ENCODE data around the gene NPAS3. TPM values are rescaled to one million over a fixed set of nuclear protein-coding genes. Genes with fewer than 3 reads are reported as not detected.

Gene NPAS3
- total RNA-seq, 2 experiments from 2014 or later = not detected

DNA sequence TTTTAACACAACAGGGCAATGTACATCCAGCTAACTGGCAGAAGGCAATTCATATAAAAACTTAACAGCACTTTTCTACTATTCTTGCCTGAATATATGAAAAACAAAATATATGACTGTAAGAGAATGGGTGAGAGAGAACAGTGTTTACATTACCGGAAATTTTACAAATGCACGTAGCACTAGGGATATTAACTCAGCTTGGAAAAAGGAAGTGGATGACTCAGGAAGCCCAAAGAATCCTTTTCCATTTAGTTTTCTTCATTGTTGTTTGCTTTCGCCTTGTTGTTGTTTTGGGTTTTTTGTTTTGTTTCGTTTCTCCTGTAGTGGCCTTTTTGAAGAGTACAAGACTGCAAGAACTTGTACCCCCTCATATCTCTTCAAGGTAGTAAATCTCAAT lies 716.7 kb downstream of the NPAS3 start:
- Histone ChIP-seq H3K27ac (ENCODE audit: low read depth, low read length, poor library complexity, severe bottlenecking) (no peak overlapping the region), H3K4me2 (ENCODE audit: low read length) (no peak overlapping the region), H3K4me1 (ENCODE audit: insufficient read depth, low read length, poor library complexity, severe bottlenecking) (no peaks in the 10 kb centered on the region), H3K36me3 (ENCODE audit: insufficient read depth, low read length) (no peaks in the 10 kb centered on the region), H2AFZ (ENCODE audit: low read length) (no peak overlapping the region), H3K4me3 (ENCODE audit: low read depth, low read length, poor library complexity, severe bottlenecking) (no peak overlapping the region), H3K9me2 (ENCODE audit: insufficient read depth, low read length) (no peaks in the 10 kb centered on the region), H4K20me1 (ENCODE audit: insufficient read depth, low read length) (no peaks in the 10 kb centered on the region), H3K79me2 (ENCODE audit: insufficient read depth, low read depth, low read length) (no peaks in the 10 kb centered on the region), H3K9me3 (ENCODE audit: low read length) (no peaks in the 10 kb centered on the region)
- no TSS peak for BruUV-seq (replicated peaks)
- intact Hi-C loops (cut with micrococcal nuclease; ENCODE audit: unreplicated experiment) = no loop called here
- POLR2A ChIA-PET = interaction anchor here (0.6 kb wide), 1 partner anchor 56 kb away, joined by 3 read pairs; no protein-coding TSS in a partner anchor
- CTCF ChIA-PET (ENCODE audit: unreplicated experiment) = no interaction called here
- no peak for DNase-seq (ENCODE audit: low spot score)
- no peak for TF ChIP-seq EZH2phosphoT487 (IDR thresholded peaks at IDR 0.05; ENCODE audit: borderline replicate concordance, low read depth, low read length)
- TF ChIP-seq, protein P1, sequence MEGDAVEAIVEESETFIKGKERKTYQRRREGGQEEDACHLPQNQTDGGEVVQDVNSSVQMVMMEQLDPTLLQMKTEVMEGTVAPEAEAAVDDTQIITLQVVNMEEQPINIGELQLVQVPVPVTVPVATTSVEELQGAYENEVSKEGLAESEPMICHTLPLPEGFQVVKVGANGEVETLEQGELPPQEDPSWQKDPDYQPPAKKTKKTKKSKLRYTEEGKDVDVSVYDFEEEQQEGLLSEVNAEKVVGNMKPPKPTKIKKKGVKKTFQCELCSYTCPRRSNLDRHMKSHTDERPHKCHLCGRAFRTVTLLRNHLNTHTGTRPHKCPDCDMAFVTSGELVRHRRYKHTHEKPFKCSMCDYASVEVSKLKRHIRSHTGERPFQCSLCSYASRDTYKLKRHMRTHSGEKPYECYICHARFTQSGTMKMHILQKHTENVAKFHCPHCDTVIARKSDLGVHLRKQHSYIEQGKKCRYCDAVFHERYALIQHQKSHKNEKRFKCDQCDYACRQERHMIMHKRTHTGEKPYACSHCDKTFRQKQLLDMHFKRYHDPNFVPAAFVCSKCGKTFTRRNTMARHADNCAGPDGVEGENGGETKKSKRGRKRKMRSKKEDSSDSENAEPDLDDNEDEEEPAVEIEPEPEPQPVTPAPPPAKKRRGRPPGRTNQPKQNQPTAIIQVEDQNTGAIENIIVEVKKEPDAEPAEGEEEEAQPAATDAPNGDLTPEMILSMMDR (conservative IDR thresholded peaks at IDR 0.05; ENCODE audit: low read length) = no peak

DNA sequence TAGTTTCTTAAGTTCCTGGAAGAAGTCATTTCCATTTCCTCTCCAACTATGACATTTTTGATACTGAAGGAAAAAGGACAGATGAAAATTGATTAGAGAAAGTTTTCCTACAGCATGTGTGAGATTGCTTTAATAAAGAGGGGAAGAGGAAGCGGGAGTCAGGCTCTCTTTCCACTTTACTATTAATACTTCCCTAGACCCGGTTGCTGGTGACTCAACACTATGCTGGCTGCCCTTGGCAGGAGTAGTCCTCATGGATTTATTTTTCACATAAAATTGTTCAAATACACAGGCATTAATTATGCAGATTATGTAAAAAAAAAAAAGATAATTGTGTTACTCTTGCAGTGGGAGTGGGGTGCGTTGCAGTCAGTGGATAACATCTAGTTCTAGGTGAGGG lies 718.8 kb downstream of the NPAS3 start:
- no peak overlapping the region for H3K4me3 ChIP-seq (ENCODE audit: low read depth, low read length, poor library complexity, severe bottlenecking)
- POLR2A ChIA-PET = no interaction called here
- H3K4me2 ChIP-seq (ENCODE audit: low read length) = no peak overlapping the region
- no peak overlapping the region for H2AFZ ChIP-seq (ENCODE audit: low read length)
- H3K36me3 ChIP-seq (ENCODE audit: insufficient read depth, low read length) = no peaks in the 10 kb centered on the region
- TF ChIP-seq, protein P1 (conservative IDR thresholded peaks at IDR 0.05; ENCODE audit: low read length) = no peak
- TF ChIP-seq EZH2phosphoT487 (IDR thresholded peaks at IDR 0.05; ENCODE audit: borderline replicate concordance, low read depth, low read length) = no peak
- BruUV-seq (replicated peaks) = no TSS peak
- H4K20me1 ChIP-seq (ENCODE audit: insufficient read depth, low read length) = no peaks in the 10 kb centered on the region
- no peak overlapping the region for H3K27ac ChIP-seq (ENCODE audit: low read depth, low read length, poor library complexity, severe bottlenecking)
- no peaks in the 10 kb centered on the region for H3K79me2 ChIP-seq (ENCODE audit: insufficient read depth, low read depth, low read length)
- no peak for DNase-seq (ENCODE audit: low spot score)
- H3K9me2 ChIP-seq (ENCODE audit: insufficient read depth, low read length) = no peaks in the 10 kb centered on the region
- intact Hi-C loops (cut with micrococcal nuclease; ENCODE audit: unreplicated experiment) = no loop called here
- no peaks in the 10 kb centered on the region for H3K9me3 ChIP-seq (ENCODE audit: low read length)
- CTCF ChIA-PET (ENCODE audit: unreplicated experiment) = no interaction called here
- no peaks in the 10 kb centered on the region for H3K4me1 ChIP-seq (ENCODE audit: insufficient read depth, low read length, poor library complexity, severe bottlenecking)

DNA sequence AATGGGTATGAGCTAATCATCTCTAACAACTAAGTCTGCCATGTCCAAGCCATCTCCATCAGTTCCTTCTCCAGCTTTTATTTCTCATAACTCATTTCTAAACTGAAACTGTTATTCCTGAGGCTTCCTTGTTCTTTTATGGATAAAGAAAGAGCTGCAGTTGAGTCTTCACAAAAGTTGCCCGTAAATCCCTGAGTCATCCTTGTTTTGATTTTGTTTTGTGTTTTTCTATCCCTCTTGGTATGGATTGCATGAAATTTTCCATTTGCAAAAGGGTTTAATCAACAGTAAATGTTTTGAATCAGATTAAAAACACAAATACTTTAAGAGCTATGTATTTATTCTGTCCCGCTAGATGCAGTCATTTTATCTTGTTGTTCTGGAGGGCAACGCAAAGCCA lies 721.6 kb downstream of the NPAS3 start:
- intact Hi-C loops (cut with micrococcal nuclease; ENCODE audit: unreplicated experiment) = no loop called here
- POLR2A ChIA-PET = interaction anchor here (0.6 kb wide), 1 partner anchor 76 kb away, joined by 3 read pairs; no protein-coding TSS in a partner anchor
- Histone ChIP-seq H3K9me2 (ENCODE audit: insufficient read depth, low read length) (no peaks in the 10 kb centered on the region), H3K4me1 (ENCODE audit: insufficient read depth, low read length, poor library complexity, severe bottlenecking) (no peaks in the 10 kb centered on the region), H2AFZ (ENCODE audit: low read length) (no peak overlapping the region), H3K4me3 (ENCODE audit: low read depth, low read length, poor library complexity, severe bottlenecking) (no peak overlapping the region), H3K27ac (ENCODE audit: low read depth, low read length, poor library complexity, severe bottlenecking) (no peak overlapping the region), H3K36me3 (ENCODE audit: insufficient read depth, low read length) (no peaks in the 10 kb centered on the region), H3K9me3 (ENCODE audit: low read length) (no peaks in the 10 kb centered on the region), H3K4me2 (ENCODE audit: low read length) (no peak overlapping the region), H3K79me2 (ENCODE audit: insufficient read depth, low read depth, low read length) (no peaks in the 10 kb centered on the region), H4K20me1 (ENCODE audit: insufficient read depth, low read length) (no peaks in the 10 kb centered on the region)
- TF ChIP-seq EZH2phosphoT487 (IDR thresholded peaks at IDR 0.05; ENCODE audit: borderline replicate concordance, low read depth, low read length) = no peak
- TF ChIP-seq, protein P1 (conservative IDR thresholded peaks at IDR 0.05; ENCODE audit: low read length) = no peak
- no TSS peak for BruUV-seq (replicated peaks)
- CTCF ChIA-PET (ENCODE audit: unreplicated experiment) = no interaction called here
- no peak for DNase-seq (ENCODE audit: low spot score)
